B cell (primary cell): ENCODE results near the gene WWC2. TPM values are rescaled to one million over a fixed set of nuclear protein-coding genes. Genes with fewer than 3 reads are reported as not detected.

Source experiments
- ATAC-seq: fragments of 200-7000 bp; cut with Tn5 transposase; one replicate; pipeline ENCODE4 v1.10.0; 2021; ENCODE audit warnings: low read depth, mild to moderate bottlenecking, moderate number of reproducible peaks, moderate library complexity
- CTCF ChIA-PET: fragments of 350-600 bp; sonication (Branson Sonifier 250); formaldehyde crosslinking; loops from one replicate; lab custom pipeline; 2021; ENCODE audit warnings: antibody characterized with exemption, inconsistent platforms; lab: Charles Lee
- POLR2A ChIA-PET: fragments of 350-600 bp; sonication (Branson Sonifier 250); formaldehyde crosslinking; loops from one replicate; lab custom pipeline; 2021; ENCODE audit warnings: antibody characterized with exemption; lab: Charles Lee
- DNase-seq: peaks from one replicate; pipeline ENCODE4 v3.0.0; 2013
- H2AFZ ChIP-seq: 2 replicates; pipeline ENCODE4 v1.6.1; 2012; ENCODE audit warnings: mild to moderate bottlenecking, low read depth, low read length; ENCODE audit not compliant: insufficient read depth, poor library complexity, severe bottlenecking
- H3K27ac ChIP-seq, 2 donors: 1 replicate in 1 of 2; 2 replicates in 1 of 2; pipeline ENCODE4 v1.5.1; 2012 to 2013; ENCODE audit warnings: low read length in 2 of 2, mild to moderate bottlenecking in 2 of 2, moderate library complexity in 1 of 2
- H3K27me3 ChIP-seq, 4 experiments: fragments of 200-600 bp in 1 of 4; sonication (generic) in 1 of 4; replicated peaks in 1 of 4; 1 replicate in 2 of 4; 2 replicates in 2 of 4; pipeline versions ENCODE4 v1.6.1 to v1.7.0; 2013 to 2016; ENCODE audit warnings: low read length in 3 of 4, mild to moderate bottlenecking in 2 of 4, mixed read lengths in 1 of 4, moderate library complexity in 1 of 4; ENCODE audit not compliant: insufficient read depth in 4 of 4, control insufficient read depth in 3 of 4; ENCODE audit errors: control extremely low read depth in 1 of 4
- H3K36me3 ChIP-seq, 2 experiments: replicated peaks in 1 of 2; 1 replicate in 1 of 2; 2 replicates in 1 of 2; pipeline versions ENCODE4 v1.6.1 to v1.7.1; 2013; ENCODE audit warnings: low read length in 1 of 2; ENCODE audit not compliant: insufficient read depth in 2 of 2, control insufficient read depth in 1 of 2; ENCODE audit errors: control extremely low read depth in 1 of 2, extremely low read depth in 1 of 2
- H3K4me1 ChIP-seq, 2 donors: fragments of 200-600 bp in 1 of 2; sonication (generic) in 1 of 2; 1 replicate in 1 of 2; 2 replicates in 1 of 2; pipeline versions ENCODE4 v1.5.1 to v1.6.1; 2013 to 2017; ENCODE audit warnings: low read length in 2 of 2; ENCODE audit not compliant: control insufficient read depth in 2 of 2, insufficient read depth in 2 of 2
- H3K4me2 ChIP-seq: replicated peaks from 2 replicates; pipeline ENCODE3; 2012; ENCODE audit warnings: mild to moderate bottlenecking, low read depth, low read length; ENCODE audit not compliant: poor library complexity, severe bottlenecking
- H3K4me3 ChIP-seq, 5 experiments: fragments of 200-600 bp in 1 of 5; sonication (generic) in 1 of 5; 1 replicate in 3 of 5; 2 replicates in 2 of 5; pipeline versions ENCODE4 v1.5.1 to v1.7.0; 2011 to 2016; ENCODE audit warnings: low read length in 4 of 5, mild to moderate bottlenecking in 4 of 5, low read depth in 2 of 5, control low read depth in 1 of 5, moderate library complexity in 1 of 5; ENCODE audit not compliant: insufficient read depth in 1 of 5; ENCODE audit errors: control extremely low read depth in 1 of 5, extremely low read depth in 1 of 5
- H3K79me2 ChIP-seq: fragments of 200-600 bp; sonication (generic); one replicate; pipeline ENCODE4 v1.6.0; 2016; ENCODE audit warnings: low read length; ENCODE audit not compliant: control insufficient read depth, insufficient read depth
- H3K9ac ChIP-seq: fragments of 200-600 bp; sonication (generic); 2 replicates; pipeline ENCODE4 v1.6.1; 2017; ENCODE audit warnings: mild to moderate bottlenecking, low read length, moderate library complexity
- H3K9me3 ChIP-seq, 3 donors: one replicate each; pipeline versions ENCODE4 v1.6.1 to v1.7.1; 2013; ENCODE audit warnings: low read length in 2 of 3; ENCODE audit not compliant: control insufficient read depth in 2 of 3, insufficient read depth in 1 of 3; ENCODE audit errors: control extremely low read depth in 1 of 3
- H4K20me1 ChIP-seq: 2 replicates; pipeline ENCODE4 v1.6.0; 2012; ENCODE audit warnings: mild to moderate bottlenecking, low read length; ENCODE audit not compliant: insufficient read depth, control insufficient read depth, poor library complexity, severe bottlenecking
- H3K27ac Mint-ChIP-seq: one replicate; pipeline ENCODE4 v1.8.0; 2021; ENCODE audit warnings: mixed read lengths
- H3K27me3 Mint-ChIP-seq: one replicate; pipeline ENCODE4 v1.8.0; 2021; ENCODE audit warnings: mixed read lengths
- H3K4me1 Mint-ChIP-seq: one replicate; pipeline ENCODE4 v1.8.0; 2021; ENCODE audit warnings: mixed read lengths
- H3K4me3 Mint-ChIP-seq: one replicate; pipeline ENCODE4 v1.8.0; 2021; ENCODE audit warnings: mixed read lengths
- H3K9me3 Mint-ChIP-seq: one replicate; pipeline ENCODE4 v1.8.0; 2022; ENCODE audit warnings: mixed read lengths; ENCODE audit not compliant: insufficient read depth
- EZH2 ChIP-seq: IDR thresholded peaks from 2 replicates; pipeline ENCODE4 v1.6.1; 2012; ENCODE audit warnings: borderline replicate concordance, low read depth, mild to moderate bottlenecking, moderate library complexity, low read length; ENCODE audit not compliant: insufficient read depth, poor library complexity, severe bottlenecking
- WGBS: methylation state at CpG from one replicate; pipeline ENCODE4 v1.1.5; 2013; ENCODE audit warnings: missing lambda C conversion rate; ENCODE audit not compliant: insufficient coverage; 5-methylcytosine and 5-hydroxymethylcytosine counted together
- intact Hi-C: fragments of 100-400 bp; cut with micrococcal nuclease; formaldehyde crosslinking; loops from one replicate; pipeline ENCODE4 v1.10.0; 2022
- polyA plus RNA-seq: library from polyadenylated mRNA; depleted of rRNA; stranded (reverse); fragments of >200 nt; gene quantifications from 2 replicates; pipeline ENCODE4 v1.2.3, GENCODE V29; 2012
- total RNA-seq, 2 donors: library from RNA; stranded (reverse); fragments of 120-200 nt in 1 of 2; gene quantifications; 1 replicate in 1 of 2; 2 replicates in 1 of 2; pipeline versions ENCODE4 v1.2.3 to v1.2.4, GENCODE V29; 2013 to 2022
- TF ChIP-seq, protein P1 (sequence below): fragments of 200-600 bp; IDR thresholded peaks from one replicate; pipeline ENCODE4 v1.8.0; 2022; ENCODE audit warnings: antibody characterized with exemption, mild to moderate bottlenecking

The WWC2 gene
- total and polyA plus RNA-seq, 2 donors (not counting 1 experiment from before 2014, with no cell fraction given): 0.07 to 0.32 TPM

DNA sequence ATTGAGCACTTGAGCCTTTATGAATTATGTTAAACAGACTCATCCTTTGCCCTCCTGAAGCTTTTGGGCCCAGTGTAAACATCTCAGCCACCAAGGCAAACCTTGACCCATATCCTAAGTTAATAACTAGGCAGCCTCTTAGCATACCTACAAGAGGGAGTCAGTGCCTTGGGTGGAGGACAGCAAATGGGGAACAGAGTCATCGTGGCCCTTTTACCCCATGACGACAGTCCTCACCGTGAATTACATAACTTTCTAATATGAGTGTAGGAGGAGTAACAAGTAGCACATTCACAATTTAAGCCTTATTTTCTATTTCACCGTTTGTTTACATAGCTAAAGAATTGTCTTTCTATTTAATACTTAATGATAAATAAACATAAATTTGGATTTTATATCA lies 204.2 kb downstream of the WWC2 start:
- Mint-ChIP-seq H3K9me3 (no peaks in the 10 kb centered on the region), H3K4me3 (no peak overlapping the region), H3K27ac (no peak overlapping the region), H3K27me3 (peaks cover 8% of the 10 kb centered on the region), H3K4me1 (no peaks in the 10 kb centered on the region)
- intact Hi-C loops: no loop called here
- H3K27me3 ChIP-seq: peaks cover 0 to 3% (median 0%) of the 10 kb centered on the region in 4 experiments
- TF ChIP-seq EZH2: no peak
- TF ChIP-seq, protein P1, sequence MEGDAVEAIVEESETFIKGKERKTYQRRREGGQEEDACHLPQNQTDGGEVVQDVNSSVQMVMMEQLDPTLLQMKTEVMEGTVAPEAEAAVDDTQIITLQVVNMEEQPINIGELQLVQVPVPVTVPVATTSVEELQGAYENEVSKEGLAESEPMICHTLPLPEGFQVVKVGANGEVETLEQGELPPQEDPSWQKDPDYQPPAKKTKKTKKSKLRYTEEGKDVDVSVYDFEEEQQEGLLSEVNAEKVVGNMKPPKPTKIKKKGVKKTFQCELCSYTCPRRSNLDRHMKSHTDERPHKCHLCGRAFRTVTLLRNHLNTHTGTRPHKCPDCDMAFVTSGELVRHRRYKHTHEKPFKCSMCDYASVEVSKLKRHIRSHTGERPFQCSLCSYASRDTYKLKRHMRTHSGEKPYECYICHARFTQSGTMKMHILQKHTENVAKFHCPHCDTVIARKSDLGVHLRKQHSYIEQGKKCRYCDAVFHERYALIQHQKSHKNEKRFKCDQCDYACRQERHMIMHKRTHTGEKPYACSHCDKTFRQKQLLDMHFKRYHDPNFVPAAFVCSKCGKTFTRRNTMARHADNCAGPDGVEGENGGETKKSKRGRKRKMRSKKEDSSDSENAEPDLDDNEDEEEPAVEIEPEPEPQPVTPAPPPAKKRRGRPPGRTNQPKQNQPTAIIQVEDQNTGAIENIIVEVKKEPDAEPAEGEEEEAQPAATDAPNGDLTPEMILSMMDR: no peak
- ATAC-seq (no peak), DNase-seq (no peak)
- H3K4me3 ChIP-seq: no peak overlapping the region
- CTCF ChIA-PET: no interaction called here
- WGBS: no CpG with 5 or more reads among the region's 4 CpGs
- H3K4me2 ChIP-seq: no peak overlapping the region
- no peaks in the 10 kb centered on the region for H3K9me3 ChIP-seq
- H4K20me1 ChIP-seq: no peaks in the 10 kb centered on the region
- no peaks in the 10 kb centered on the region for H3K36me3 ChIP-seq
- no peak overlapping the region for H3K27ac ChIP-seq
- no peaks in the 10 kb centered on the region for H3K79me2 ChIP-seq
- POLR2A ChIA-PET: no interaction called here
- H3K4me1 ChIP-seq: no peaks in the 10 kb centered on the region
- H2AFZ ChIP-seq: no peak overlapping the region
- no peak overlapping the region for H3K9ac ChIP-seq

DNA sequence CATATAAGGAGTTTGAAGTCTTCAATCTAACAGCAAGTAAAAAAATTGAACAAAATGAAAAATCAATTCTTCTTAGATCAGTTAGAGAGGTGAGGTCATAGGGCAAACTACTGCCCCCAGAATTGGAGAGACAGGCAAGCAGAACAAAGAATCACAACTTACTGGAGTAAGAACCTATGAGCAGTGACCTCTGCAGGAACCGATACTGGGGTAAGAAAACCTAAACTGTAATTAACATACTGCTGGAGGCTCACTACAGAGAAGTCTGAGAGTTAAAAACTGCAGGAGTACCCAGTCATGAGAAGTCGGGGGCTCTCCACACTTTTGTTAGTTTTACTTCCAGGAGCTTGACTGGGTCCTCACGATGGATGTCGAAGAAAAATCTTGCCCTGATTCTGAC lies 205.0 kb downstream of the WWC2 start:
- Histone ChIP-seq H3K27me3 (peaks cover 0 to 3% (median 0%) of the 10 kb centered on the region in 4 experiments), H4K20me1 (no peaks in the 10 kb centered on the region), H3K9ac (no peak overlapping the region), H2AFZ (no peak overlapping the region), H3K9me3 (no peaks in the 10 kb centered on the region), H3K4me2 (no peak overlapping the region), H3K36me3 (no peaks in the 10 kb centered on the region), H3K27ac (no peak overlapping the region), H3K4me3 (no peak overlapping the region), H3K79me2 (no peaks in the 10 kb centered on the region), H3K4me1 (no peaks in the 10 kb centered on the region)
- intact Hi-C loops: no loop called here
- no peaks in the 10 kb centered on the region for H3K4me1 Mint-ChIP-seq
- H3K27ac Mint-ChIP-seq: no peak overlapping the region
- WGBS: 91% methylated on average over 3 of the region's 4 CpGs
- H3K27me3 Mint-ChIP-seq: peaks cover 4% of the 10 kb centered on the region
- DNase-seq: no peak
- H3K9me3 Mint-ChIP-seq: no peaks in the 10 kb centered on the region
- CTCF ChIA-PET: no interaction called here
- no peak overlapping the region for H3K4me3 Mint-ChIP-seq
- TF ChIP-seq, protein P1: no peak
- no peak for TF ChIP-seq EZH2
- POLR2A ChIA-PET: no interaction called here
- ATAC-seq: no peak
